NCI-H146 treated with DMSO at 0.1 percent for 48 hours (cell line): ENCODE measurements around the gene PARP14.

Source experiments
- DNase-seq: peaks from one replicate; lab custom pipeline; 2025; ENCODE audit not compliant: unreplicated experiment; lab: John Stamatoyannopoulos, UW

Gene PARP14

GRCh38 chr3:122767540-122768372 lies 87.1 kb downstream of the PARP14 start:
- DNase-seq, result no peak

GRCh38 chr3:122770521-122771202 lies 90.0 kb downstream of the PARP14 start:
- no peak for DNase-seq

- no peak for DNase-seq
Observed at GRCh38 chr3:122772827-122773226, 92.2 kb downstream of the PARP14 start.

GRCh38 chr3:122773944-122774509 lies 93.4 kb downstream of the PARP14 start:
- DNase-seq, result no peak

GRCh38 chr3:122774564-122774963 lies 93.9 kb downstream of the PARP14 start:
- no peak for DNase-seq

GRCh38 chr3:122776675-122777468 lies 96.2 kb downstream of the PARP14 start:
- no peak for DNase-seq

- no peak for DNase-seq
Observed at GRCh38 chr3:122777563-122777962, 96.9 kb downstream of the PARP14 start.
